Esophagus squamous epithelium (tissue), 4 donors: Measurements from ENCODE around the gene C11orf24.

Experiments
- POLR2A ChIP-seq, 4 donors: fragments of 450-650 bp; IDR thresholded peaks; one replicate each; pipeline ENCODE4 v1.6.1; 2017; ENCODE audit warnings: antibody characterized with exemption in 4 of 4, mild to moderate bottlenecking in 4 of 4, moderate library complexity in 3 of 4
- TF ChIP-seq, protein P1 (sequence below), 6 experiments: fragments of 450-650 bp in 4 of 6; fragments of 200-600 bp in 2 of 6; sonication (generic) in 2 of 6; IDR thresholded peaks; one replicate each; pipeline ENCODE4 v1.5.1; 2016 to 2019; ENCODE audit warnings: antibody characterized with exemption in 6 of 6, mild to moderate bottlenecking in 4 of 6, moderate library complexity in 4 of 6

DNA sequence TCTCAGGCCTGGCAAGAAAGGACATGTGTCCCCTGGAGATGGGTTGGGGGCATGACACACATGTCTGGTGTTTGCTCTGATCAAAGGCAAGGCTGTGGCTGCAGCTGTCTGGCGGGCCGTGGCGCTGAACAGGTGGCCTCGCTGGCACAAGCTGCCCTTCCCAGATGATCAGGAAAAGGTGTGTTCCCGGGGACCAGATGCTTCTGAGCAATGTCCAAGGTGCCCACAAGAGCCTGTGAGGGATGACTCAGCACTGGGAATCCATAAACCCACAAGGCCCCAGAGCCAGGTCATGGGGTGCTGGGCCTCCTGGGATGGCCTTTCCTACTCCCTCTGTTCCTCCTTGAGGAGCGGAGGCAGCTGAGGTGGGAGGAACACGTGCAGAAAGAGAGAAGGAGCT, 30.9 kb upstream of the C11orf24 start:
- TF ChIP-seq, protein P1, sequence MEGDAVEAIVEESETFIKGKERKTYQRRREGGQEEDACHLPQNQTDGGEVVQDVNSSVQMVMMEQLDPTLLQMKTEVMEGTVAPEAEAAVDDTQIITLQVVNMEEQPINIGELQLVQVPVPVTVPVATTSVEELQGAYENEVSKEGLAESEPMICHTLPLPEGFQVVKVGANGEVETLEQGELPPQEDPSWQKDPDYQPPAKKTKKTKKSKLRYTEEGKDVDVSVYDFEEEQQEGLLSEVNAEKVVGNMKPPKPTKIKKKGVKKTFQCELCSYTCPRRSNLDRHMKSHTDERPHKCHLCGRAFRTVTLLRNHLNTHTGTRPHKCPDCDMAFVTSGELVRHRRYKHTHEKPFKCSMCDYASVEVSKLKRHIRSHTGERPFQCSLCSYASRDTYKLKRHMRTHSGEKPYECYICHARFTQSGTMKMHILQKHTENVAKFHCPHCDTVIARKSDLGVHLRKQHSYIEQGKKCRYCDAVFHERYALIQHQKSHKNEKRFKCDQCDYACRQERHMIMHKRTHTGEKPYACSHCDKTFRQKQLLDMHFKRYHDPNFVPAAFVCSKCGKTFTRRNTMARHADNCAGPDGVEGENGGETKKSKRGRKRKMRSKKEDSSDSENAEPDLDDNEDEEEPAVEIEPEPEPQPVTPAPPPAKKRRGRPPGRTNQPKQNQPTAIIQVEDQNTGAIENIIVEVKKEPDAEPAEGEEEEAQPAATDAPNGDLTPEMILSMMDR (IDR thresholded peaks at IDR 0.05), result no peak
- TF ChIP-seq POLR2A (IDR thresholded peaks at IDR 0.05), result no peak
